Gastrocnemius medialis (tissue), 4 donors: ENCODE measurements around the gene SMIM44.

Source experiments
- CTCF ChIP-seq, 5 experiments: fragments of 450-650 bp in 3 of 5; fragments of 200-600 bp in 2 of 5; sonication (generic) in 2 of 5; IDR thresholded peaks in 4 of 5; conservative IDR thresholded peaks in 1 of 5; 1 replicate in 4 of 5; 2 replicates in 1 of 5; pipeline ENCODE4 v1.5.1; 2016 to 2019; ENCODE audit warnings: antibody characterized with exemption in 5 of 5, mild to moderate bottlenecking in 3 of 5, moderate library complexity in 3 of 5
- POLR2A ChIP-seq, 2 donors: fragments of 450-650 bp; IDR thresholded peaks; one replicate each; pipeline ENCODE4 v1.6.1; 2017; ENCODE audit warnings: antibody characterized with exemption in 2 of 2, mild to moderate bottlenecking in 2 of 2, moderate library complexity in 2 of 2

GRCh38 chr19:3497757-3498520, 14.7 kb upstream of the SMIM44 start:
- TF ChIP-seq POLR2A (IDR thresholded peaks at IDR 0.05) (no peak), CTCF (IDR thresholded peaks at IDR 0.05 in 4 of 5, conservative IDR thresholded peaks at IDR 0.05 in 1 of 5) (no peak)
